HG02610 (cell line): ENCODE data around the gene ICE2.

ENCODE experiments used
- ATAC-seq: cut with Tn5 transposase; IDR thresholded peaks from one replicate; pipeline ENCODE4 v1.9.1; 2021; ENCODE audit warnings: mild to moderate bottlenecking, moderate library complexity; ENCODE audit not compliant: unreplicated experiment

The ICE2 gene

DNA sequence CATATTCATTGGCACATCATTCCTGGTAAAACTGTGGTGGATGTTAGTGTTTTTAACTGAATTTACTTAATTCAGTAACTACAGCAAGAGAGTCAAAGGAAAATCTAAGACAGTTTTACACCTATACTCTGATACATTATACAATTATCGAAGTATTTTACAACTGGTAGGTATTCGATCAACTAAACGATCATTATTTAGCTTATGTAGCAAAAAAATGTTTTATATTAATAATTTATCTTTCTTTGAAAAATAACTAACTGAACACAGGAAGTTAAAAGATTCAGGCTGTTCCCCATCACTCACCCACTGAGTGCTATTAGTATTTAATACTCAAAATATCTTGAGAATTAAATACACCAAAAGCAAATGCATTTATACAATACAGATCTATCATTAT lies 21.0 kb downstream of the ICE2 start:
- no peak for ATAC-seq

GRCh38 chr15:60454824-60455223 lies 24.1 kb downstream of the ICE2 start:
- no peak for ATAC-seq

DNA sequence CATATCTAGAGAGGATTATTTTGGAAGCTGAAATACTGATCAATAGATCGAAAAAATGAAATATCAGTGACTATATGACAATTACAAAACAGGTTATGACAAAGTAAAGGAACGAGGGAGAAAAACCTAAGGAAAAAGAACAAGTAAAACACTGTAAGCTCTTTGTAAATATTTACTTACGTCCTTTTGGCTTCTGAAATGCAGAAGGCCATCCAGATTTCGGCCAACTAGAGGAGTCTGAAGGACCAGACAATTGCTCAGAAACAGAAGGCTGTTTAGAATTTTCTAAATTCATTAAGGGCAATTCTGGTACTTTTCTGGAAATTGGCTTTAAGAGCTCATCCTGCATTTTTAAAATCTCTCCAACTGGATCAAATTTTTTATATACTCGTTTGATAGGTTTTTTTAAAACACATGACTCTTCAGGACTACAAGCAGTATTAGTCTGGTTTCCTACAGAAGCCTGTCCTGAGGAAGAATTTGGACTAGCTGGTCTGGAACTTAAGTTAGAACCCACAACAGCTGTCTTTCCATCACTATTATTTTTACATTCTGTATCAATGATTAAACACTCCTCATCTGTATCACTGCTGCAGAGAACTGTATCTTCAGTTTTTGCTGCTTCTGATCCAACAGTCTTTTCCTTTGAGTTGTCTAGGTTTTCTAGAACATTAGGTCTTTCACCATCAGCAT lies 30.1 kb downstream of the ICE2 start:
- no peak for ATAC-seq

DNA sequence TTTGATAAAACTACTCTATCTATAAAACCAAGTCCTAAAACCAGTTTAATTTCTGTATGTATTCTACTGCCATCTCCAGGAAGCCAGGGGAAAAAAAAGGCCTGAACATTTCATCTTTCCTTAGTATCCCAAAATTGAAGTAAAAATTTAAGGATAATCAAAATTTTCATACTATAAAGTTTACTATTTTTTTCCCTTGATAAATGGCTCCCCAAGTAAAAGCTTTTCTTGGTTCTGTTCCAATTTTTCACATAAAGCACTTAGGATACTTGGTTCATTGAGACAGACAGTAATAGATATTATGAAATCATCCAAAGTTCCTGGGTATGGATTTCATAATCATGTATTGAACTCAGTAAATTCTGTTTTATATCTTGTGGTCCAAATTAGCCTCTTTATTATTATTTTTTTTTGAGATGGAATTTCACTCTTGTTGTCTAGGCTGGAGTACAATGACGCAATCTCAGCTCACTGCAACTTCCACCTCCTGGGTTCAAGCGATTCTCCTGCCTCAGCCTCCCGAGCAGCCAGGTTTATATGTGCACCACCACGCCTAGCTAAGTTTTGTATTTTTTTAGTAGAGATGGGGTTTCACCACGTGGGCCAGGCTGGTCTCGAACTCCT lies 34.5 kb downstream of the ICE2 start:
- ATAC-seq = no peak

DNA sequence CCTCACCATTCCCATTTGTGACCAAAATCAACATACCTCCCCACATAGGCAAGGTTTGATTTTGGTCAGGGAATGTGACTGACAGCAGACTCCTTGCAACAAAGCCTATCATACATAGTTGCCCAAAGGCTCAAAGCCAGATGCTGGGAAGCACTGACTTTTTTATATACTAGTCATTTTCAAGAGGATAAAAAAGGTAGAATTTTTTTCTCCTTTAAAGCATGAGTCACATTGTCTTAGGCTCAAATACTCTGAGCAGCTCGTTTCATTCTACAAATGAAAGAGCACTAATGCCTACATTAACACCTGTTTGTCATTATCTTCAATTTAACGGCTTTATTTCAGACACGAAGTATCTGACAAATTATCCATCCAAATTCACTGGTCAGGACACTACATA lies 36.2 kb downstream of the ICE2 start:
- no peak for ATAC-seq

- no peak for ATAC-seq
Observed at GRCh38 chr15:60442031-60442650, 36.8 kb downstream of the ICE2 start.

DNA sequence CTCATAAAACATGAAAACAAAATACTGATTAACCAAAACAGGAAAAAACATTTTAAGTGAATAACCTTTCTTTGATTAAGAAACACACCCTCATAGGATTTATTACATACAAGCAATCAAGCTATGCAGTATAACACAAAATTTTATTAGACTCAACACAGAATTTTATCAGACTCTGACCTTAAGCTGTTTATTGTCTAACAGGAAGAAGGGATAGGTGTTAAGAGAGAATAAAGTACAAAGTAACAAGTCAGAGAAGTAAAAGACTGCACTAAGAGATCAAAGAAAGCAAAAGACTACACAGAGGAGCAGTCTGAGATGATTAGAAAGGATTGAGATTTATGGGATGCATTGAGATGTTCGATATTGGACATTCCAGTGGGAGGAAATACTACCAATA lies 37.6 kb downstream of the ICE2 start:
- no peak for ATAC-seq

- no peak for ATAC-seq
Observed at GRCh38 chr15:60438646-60439045, 40.3 kb downstream of the ICE2 start.

DNA sequence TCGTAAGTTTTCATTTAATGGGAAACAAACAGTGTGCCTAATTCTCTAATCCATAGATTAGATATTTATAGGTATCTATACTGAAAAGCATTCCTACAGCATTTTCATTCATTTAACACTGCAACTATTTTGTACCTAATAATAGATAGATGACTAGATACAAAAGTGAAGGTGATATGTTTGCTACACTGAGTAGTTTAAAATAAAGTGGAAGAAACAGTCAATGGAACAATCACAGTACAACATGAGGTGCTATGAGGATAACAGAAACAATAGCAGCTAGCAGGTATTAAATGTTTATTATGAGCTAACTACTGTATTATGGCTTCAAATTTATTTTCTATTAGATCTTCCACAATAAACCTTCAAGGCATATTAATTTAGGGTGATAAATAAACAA lies 50.0 kb downstream of the ICE2 start:
- no peak for ATAC-seq

GRCh38 chr15:60426870-60427508 lies 52.0 kb downstream of the ICE2 start:
- no peak for ATAC-seq

DNA sequence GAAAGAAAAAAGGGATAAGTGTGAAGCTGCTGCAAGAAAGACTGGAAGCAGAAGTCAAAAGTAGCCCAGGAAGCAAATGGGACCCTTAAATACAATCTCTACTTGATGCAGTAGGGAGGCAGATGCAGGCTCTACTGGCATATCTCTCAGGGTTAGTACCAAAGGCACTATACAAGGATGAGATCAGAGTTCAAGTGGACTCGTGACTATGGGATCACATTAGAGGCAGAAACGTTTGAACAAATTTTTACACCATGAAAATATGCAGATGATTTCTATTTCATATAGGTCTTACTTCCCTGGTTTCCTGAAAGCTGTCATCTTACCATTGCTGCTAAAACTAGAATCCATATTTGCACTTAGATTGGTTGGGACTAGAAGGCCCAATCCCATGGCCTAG lies 53.5 kb downstream of the ICE2 start:
- no peak for ATAC-seq

GRCh38 chr15:60424006-60424405 lies 54.9 kb downstream of the ICE2 start:
- ATAC-seq = no peak

GRCh38 chr15:60423537-60423936 lies 55.4 kb downstream of the ICE2 start:
- ATAC-seq = no peak

DNA sequence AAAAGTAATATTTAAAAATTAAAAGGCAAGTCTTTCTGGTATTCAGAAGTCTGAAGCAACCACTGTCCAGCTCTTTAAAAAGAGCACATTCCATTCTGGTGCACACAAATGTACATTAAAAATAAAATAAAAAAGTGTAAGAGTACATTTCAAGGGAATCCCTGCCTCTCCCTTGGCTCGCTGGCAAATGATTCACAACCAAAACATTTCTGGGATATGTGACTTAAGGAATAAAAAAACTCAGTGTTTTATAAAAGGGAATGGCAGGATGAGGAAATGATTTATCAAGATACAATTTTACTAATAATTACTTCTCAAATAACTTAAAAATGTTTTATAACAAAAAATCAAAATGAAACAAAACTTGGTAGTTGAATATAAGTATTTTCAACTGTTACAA lies 57.4 kb downstream of the ICE2 start:
- ATAC-seq = no peak

DNA sequence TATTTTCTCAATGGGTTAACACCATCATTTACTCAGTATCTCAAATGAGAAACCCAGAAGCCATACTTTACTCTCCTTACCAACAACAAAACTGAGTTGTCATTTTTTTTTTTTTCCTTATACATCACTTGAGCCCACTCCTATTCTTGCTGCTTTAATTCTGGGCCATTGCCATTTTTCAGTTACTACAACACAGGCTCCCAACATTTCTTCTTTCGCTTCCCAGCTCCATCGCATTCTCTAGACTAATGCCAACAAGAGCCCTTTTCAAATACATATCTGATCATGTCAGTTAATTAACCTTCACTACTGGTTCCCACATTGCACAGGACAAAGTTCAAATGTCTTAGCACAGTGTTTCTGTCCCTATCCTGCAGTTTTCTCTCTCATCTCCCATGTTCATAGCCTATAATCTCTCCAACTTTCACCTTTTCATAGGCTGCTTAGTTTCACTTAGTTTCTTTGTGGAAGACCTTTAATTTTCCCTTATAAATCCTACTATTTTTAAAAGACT lies 58.7 kb downstream of the ICE2 start:
- no peak for ATAC-seq

DNA sequence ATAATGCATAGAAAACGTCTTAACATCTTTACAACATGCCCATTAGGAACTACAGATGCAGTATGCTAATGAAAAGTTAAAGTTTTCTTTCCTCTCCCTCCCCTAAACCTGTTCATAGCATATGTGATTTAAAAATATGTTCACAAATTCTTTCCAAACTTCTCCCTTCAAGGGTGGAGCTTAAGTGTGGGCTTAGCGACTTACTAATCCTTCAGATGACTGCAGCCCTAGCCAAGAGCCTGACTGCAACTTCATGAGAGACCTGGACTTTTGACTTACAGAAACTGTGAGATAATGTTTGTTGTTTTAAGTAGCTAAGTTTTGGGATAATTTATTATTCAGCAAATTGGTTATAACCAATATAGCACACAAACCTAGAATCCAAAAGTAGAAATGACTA lies 59.2 kb downstream of the ICE2 start:
- ATAC-seq = no peak

DNA sequence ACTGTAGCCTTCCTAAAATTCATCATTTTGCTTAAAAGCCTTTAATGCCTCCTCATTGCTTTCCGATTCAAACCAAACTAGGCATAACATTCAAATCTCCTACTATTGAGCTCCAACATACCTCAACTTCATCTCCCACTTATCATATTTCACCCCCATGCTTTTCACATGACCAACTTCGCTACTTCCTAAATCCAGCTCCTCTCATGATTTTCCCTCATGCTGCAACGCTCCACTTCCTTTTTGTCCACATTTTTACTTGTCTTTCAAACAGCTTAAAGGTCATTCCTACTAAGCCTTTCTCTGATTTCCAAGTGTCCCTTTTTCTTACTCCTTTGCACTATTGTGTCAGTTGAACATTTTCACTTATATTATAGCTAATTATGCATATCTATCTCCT lies 60.8 kb downstream of the ICE2 start:
- ATAC-seq = no peak

DNA sequence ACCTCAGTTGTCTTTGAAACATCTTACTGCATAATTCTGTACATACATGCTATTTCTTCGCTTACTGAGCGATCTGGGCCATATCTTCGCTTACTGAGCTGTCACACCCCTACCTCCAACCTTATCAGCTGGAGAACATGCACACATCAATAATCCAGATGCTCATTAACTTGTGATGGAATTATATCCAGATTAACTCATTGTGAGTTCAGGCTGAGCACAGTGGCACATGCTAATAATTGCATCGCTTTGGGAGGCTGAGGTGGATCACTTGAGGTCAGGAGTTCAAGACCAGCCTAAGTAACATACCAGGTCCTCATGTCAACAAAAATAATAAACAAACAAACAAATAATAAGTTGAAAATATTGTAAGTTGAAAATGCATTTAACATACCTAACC lies 61.8 kb downstream of the ICE2 start:
- no peak for ATAC-seq

DNA sequence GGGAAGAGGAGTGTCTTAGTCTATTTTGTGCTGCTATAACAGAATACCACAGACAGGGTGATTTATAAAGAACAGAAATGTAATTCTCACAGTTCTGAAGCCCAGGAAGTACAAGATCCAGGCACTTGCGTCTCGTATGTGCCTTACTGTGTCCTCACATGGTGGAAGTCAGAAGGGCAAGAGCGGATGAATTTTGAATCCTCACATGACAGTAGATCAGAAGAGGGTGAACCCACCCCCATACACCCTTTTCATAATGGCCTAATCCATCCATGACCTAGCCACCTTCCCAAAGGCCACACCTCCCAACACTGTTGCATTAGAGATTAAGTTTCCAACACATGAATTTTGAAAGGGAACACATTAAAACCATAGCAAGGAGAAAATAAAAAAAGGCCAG lies 62.5 kb downstream of the ICE2 start:
- no peak for ATAC-seq

DNA sequence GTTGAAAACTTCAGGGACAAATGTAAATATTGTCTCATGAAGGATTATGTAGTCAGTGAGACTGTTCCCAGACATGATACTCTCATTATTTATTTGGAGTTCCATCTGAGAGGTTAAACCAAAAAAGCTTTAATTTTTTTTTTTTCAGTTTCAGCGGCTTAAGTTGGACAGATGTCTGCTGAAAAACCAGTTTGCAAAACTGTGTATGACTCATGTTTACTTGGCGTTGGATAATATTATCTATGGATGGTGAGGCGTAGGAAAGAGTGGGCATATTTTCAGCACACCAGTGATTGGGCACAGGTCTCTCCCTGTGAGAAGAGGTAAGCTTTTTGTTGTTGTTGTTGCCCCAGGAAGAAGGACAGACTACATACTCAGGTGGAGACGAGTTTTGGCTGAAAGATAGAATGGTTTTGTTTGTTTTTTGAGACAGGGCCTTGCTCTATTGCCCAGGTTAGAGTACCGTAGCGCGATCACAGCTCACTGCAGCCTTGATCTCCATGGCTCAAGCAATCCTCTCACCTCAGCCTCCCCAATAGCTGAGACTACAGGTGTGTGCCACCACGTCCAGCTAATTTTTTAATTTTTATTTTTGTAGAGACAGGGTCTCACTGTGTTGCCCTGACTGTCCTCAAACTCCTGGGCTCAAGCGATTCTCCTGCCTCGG lies 64.8 kb downstream of the ICE2 start:
- ATAC-seq = no peak

GRCh38 chr15:60413231-60413824 lies 65.6 kb downstream of the ICE2 start:
- ATAC-seq = no peak
